KMS-11 (cell line): ENCODE data around the gene SOX10.
A peak's percentile ranks its signal among the peaks of the same experiment; 100 is the strongest.

Source experiments
- H2AFZ ChIP-seq: fragments of 200-600 bp; sonication (generic); 2 replicates; pipeline ENCODE4 v1.6.1; 2016; ENCODE audit warnings: antibody characterized with exemption, mixed run types, low read depth
- H3K27ac ChIP-seq: fragments of 200-600 bp; sonication (generic); 2 replicates; pipeline ENCODE4 v1.6.1; 2016; ENCODE audit warnings: mild to moderate bottlenecking, mixed run types
- H3K27me3 ChIP-seq: fragments of 200-600 bp; sonication (generic); 2 replicates; pipeline ENCODE4 v1.6.1; 2017; ENCODE audit warnings: mild to moderate bottlenecking, low read depth, mixed run types, moderate library complexity; ENCODE audit not compliant: insufficient read depth
- H3K36me3 ChIP-seq: fragments of 200-600 bp; sonication (generic); 2 replicates; pipeline ENCODE4 v1.6.1; 2017; ENCODE audit warnings: mild to moderate bottlenecking, mixed run types; ENCODE audit not compliant: insufficient read depth
- H3K4me1 ChIP-seq: fragments of 200-600 bp; sonication (generic); 2 replicates; pipeline ENCODE4 v1.6.1; 2016; ENCODE audit warnings: mild to moderate bottlenecking, low read depth, mixed run types; ENCODE audit not compliant: poor library complexity, severe bottlenecking
- H3K4me2 ChIP-seq: fragments of 200-600 bp; sonication (generic); 2 replicates; pipeline ENCODE4 v1.7.0; 2016; ENCODE audit warnings: mild to moderate bottlenecking, mixed run types
- H3K4me3 ChIP-seq: fragments of 200-600 bp; sonication (generic); IDR thresholded peaks from 2 replicates; pipeline ENCODE4 v1.6.1; 2017; ENCODE audit warnings: low read depth, low read length, mixed read lengths; ENCODE audit not compliant: insufficient read depth
- H3K79me2 ChIP-seq: fragments of 200-600 bp; sonication (generic); 2 replicates; pipeline ENCODE4 v1.6.1; 2016; ENCODE audit warnings: low read depth, mixed run types; ENCODE audit not compliant: insufficient read depth
- H3K9ac ChIP-seq: fragments of 200-600 bp; sonication (generic); 2 replicates; pipeline ENCODE4 v1.6.1; 2016; ENCODE audit warnings: mild to moderate bottlenecking, mixed run types
- H4K20me1 ChIP-seq: fragments of 200-600 bp; sonication (generic); 2 replicates; pipeline ENCODE4 v1.6.1; 2016; ENCODE audit warnings: mild to moderate bottlenecking, mixed run types; ENCODE audit not compliant: insufficient read depth
- TF ChIP-seq, protein P1 (sequence below): fragments of 200-600 bp; sonication (generic); conservative IDR thresholded peaks from 2 replicates; pipeline ENCODE4 v1.6.1; 2017; ENCODE audit warnings: low read depth, mild to moderate bottlenecking, antibody characterized with exemption, low read length, moderate library complexity, mixed read lengths

SOX10 gene

DNA sequence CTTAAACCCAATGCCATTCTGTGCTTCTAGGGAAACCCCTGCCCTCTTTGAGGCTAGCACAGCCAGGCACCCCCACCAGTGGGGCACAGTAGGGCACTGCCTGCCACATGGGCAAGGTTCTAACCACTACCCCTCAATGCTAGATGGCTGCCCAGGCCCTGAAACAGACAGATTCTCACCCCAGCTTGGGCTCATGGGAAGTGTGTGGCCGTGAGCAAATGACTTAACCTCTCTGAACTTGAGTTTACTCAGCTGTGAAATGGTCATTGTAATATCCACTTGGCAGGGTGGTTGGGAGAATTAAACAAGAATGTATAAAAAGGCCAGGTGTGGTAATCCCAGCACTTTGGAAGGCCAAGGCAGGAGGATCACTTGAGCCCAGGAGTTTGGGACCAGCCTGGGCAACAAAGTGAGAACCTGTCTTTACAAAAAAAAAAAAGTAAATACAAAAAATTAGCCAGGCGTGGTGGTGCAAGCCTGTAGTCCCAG lies 53.4 kb downstream of the SOX10 start:
- Histone ChIP-seq H3K9ac (no peak overlapping the region), H3K4me2 (no peak overlapping the region), H3K4me1 (peaks cover 9% of the 10 kb centered on the region), H3K27me3 (no peaks in the 10 kb centered on the region), H2AFZ (no peak overlapping the region), H3K36me3 (no peaks in the 10 kb centered on the region), H4K20me1 (no peaks in the 10 kb centered on the region), H3K79me2 (no peaks in the 10 kb centered on the region), H3K27ac (no peak overlapping the region), H3K4me3 (no peak overlapping the region)
- TF ChIP-seq, protein P1, sequence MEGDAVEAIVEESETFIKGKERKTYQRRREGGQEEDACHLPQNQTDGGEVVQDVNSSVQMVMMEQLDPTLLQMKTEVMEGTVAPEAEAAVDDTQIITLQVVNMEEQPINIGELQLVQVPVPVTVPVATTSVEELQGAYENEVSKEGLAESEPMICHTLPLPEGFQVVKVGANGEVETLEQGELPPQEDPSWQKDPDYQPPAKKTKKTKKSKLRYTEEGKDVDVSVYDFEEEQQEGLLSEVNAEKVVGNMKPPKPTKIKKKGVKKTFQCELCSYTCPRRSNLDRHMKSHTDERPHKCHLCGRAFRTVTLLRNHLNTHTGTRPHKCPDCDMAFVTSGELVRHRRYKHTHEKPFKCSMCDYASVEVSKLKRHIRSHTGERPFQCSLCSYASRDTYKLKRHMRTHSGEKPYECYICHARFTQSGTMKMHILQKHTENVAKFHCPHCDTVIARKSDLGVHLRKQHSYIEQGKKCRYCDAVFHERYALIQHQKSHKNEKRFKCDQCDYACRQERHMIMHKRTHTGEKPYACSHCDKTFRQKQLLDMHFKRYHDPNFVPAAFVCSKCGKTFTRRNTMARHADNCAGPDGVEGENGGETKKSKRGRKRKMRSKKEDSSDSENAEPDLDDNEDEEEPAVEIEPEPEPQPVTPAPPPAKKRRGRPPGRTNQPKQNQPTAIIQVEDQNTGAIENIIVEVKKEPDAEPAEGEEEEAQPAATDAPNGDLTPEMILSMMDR = no peak; the same call in 1 of the 2 replicates

DNA sequence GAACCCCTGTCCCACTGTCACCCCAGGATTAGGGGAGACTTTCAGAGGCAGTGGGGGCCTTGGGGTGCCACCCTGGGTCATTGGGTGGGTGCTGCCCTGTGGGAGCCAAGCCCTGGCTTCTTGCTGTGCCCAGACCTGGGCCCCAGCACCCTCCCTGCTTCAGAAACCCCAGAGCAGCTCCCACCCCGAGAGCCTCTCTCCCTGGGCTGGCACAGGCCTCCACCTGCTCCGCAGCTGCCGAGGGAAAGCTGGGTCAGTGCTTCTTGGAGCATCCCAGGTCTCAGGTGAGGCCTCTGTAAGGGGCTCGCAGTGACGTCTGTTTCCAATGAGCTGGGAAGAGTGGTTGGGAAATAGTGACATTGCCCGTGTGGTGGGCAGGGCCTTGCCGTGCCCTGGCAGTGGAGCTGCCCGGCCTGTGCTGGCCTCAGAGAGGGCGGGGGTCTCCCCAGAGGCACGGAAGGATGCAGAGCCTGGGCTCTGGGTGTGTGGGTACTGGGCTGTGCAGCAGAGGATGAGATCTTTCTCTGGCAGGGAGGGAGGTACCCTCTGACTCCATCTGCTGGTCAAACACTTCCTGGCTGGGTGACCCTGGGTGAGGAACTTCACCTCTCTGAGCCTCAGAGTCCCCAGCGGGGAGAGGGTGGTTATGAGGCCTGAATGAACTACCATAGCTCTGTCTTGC lies 53.9 kb downstream of the SOX10 start:
- no peak overlapping the region for H3K4me2 ChIP-seq
- H3K27ac ChIP-seq = no peak overlapping the region
- H4K20me1 ChIP-seq = no peaks in the 10 kb centered on the region
- H3K36me3 ChIP-seq = no peaks in the 10 kb centered on the region
- H2AFZ ChIP-seq = no peak overlapping the region
- H3K79me2 ChIP-seq = no peaks in the 10 kb centered on the region
- no peak overlapping the region for H3K9ac ChIP-seq
- H3K27me3 ChIP-seq = no peaks in the 10 kb centered on the region
- no peak overlapping the region for H3K4me3 ChIP-seq
- TF ChIP-seq, protein P1 = peak; percentile 32
- peaks cover 9% of the 10 kb centered on the region for H3K4me1 ChIP-seq

GRCh38 chr22:37929390-37929789 lies 55.0 kb downstream of the SOX10 start:
- Histone ChIP-seq H3K4me3 (no peak overlapping the region), H3K36me3 (no peaks in the 10 kb centered on the region), H3K4me2 (no peak overlapping the region), H3K4me1 (peaks cover 9% of the 10 kb centered on the region), H3K27ac (no peak overlapping the region), H2AFZ (no peak overlapping the region), H3K9ac (no peak overlapping the region), H3K27me3 (no peaks in the 10 kb centered on the region), H3K79me2 (no peaks in the 10 kb centered on the region), H4K20me1 (no peaks in the 10 kb centered on the region)
- TF ChIP-seq, protein P1 = no peak

DNA sequence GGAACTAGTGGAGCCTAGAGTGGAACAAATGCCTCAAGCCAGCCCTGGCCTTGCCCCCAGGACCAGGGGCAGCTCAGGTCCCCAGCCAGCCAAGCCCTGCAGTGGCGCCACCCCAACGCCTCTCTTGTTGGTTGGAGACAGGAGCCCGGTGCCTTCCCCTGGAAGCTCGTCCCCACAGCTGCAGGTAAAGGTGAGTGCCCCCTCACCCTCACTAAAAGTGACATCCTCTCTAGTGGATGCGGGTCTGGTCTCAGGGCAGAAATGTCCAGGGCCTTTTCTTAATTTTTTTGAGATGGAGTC lies 56.8 kb downstream of the SOX10 start:
- Histone ChIP-seq H3K36me3 (no peaks in the 10 kb centered on the region), H2AFZ (no peak overlapping the region), H3K79me2 (no peaks in the 10 kb centered on the region), H3K9ac (no peak overlapping the region), H3K4me2 (no peak overlapping the region), H3K27me3 (no peaks in the 10 kb centered on the region), H3K4me1 (no peaks in the 10 kb centered on the region), H4K20me1 (no peaks in the 10 kb centered on the region), H3K4me3 (no peak overlapping the region), H3K27ac (no peak overlapping the region)
- TF ChIP-seq, protein P1 = no peak
